SIG-M5 treated with dmso at 0.1 percent for 504 hours (cell line): ENCODE data around the gene HS3ST5.
"Not testable (repeated sequence)": the region's sequence is repeated elsewhere in the genome, so short reads cannot be mapped to it uniquely, and the experiment has no call there.

ENCODE experiments used
- DNase-seq: peaks from one replicate; lab custom pipeline; 2025; ENCODE audit not compliant: unreplicated experiment; lab: John Stamatoyannopoulos, UW

HS3ST5 gene

GRCh38 chr6:114280239-114280982 is 62.4 kb downstream of the HS3ST5 start:
- no peak for DNase-seq

DNA sequence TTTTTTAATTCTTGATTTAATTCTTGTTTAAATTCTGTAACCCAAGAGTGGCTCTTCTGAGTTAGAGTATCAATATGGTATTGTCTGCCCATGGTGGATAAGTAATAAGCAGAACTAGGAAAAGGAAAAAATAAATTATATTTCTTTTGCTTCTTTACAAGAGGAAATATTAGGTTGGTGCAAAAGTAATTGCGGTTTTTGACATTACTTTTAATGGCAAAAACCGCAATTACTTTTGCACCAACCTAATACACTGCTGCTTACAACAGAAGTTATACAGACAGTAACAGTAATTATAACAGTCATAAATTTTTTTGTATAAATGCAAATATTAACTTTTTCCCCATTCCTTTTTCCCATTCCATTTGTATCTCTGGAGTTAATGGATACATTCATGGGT is 65.6 kb downstream of the HS3ST5 start:
- DNase-seq = no peak

DNA sequence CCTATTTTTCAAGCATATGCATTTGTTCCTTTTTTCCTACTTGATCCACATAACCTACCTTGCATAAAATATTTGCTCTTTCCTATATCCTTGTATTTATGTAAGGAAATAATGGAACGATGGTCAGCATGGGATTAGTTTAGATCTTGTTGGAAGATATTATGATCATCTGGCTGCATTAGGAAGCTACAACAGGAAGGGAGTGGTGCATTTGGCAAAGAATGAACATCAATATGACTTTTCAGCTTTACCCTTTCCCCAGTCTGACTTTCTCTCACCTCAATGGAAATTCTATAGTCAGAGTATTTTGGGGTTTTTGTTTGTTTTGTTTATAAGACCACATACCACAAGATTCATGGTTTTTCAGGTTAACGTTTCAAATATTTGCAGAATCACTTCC is 66.0 kb downstream of the HS3ST5 start:
- no peak for DNase-seq

GRCh38 chr6:114274836-114275235 is 68.0 kb downstream of the HS3ST5 start:
- DNase-seq = no peak

GRCh38 chr6:114272582-114272981 is 70.2 kb downstream of the HS3ST5 start:
- DNase-seq = no peak

GRCh38 chr6:114271405-114271804 is 71.4 kb downstream of the HS3ST5 start:
- DNase-seq = no peak

- no peak for DNase-seq
Observed at GRCh38 chr6:114267897-114268296, 74.9 kb downstream of the HS3ST5 start.

GRCh38 chr6:114260810-114261209 is 82.0 kb downstream of the HS3ST5 start:
- no peak for DNase-seq

- DNase-seq = no peak
Observed at GRCh38 chr6:114258376-114258775, 84.4 kb downstream of the HS3ST5 start.

DNA sequence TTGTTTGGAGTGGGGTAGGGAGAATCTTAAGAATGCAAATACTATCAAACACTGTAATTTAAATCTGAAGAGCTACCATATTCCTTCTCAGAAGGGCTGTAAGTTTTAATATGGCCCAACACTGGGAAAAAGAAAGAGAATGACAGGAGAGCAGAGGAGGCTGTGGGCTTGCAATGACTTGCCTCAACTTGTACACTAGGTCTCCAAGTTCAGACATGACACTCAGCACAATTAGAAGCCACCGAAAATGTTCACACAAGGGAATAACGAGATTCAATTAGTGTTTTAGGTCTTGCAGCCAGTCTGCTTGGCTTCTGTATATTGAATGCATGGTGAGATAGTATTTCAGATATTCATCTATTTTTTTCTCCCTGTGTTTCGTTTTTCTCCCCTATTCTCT is 89.4 kb downstream of the HS3ST5 start:
- DNase-seq = no peak

GRCh38 chr6:114249522-114249921 is 93.3 kb downstream of the HS3ST5 start:
- no peak for DNase-seq

GRCh38 chr6:114247101-114247500 is 95.7 kb downstream of the HS3ST5 start:
- no peak for DNase-seq

DNA sequence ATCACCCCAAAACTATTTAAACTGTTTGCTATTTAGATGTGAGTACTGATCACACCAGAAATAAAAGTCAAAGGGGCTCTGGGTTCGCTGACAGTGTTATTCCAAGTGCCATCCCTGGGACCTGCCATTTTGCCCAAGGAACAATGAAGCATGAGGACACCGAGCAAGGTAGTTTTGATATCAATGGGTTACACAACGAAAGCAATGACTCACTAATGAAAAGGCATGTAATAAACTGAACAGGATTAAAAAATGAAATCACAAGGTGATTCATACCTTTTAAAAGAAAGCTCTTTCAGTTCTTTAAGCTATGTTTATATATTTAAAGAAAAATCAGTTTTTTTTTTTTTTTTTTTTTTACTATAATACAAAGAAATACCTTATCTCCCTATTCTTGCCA is 102.0 kb downstream of the HS3ST5 start:
- DNase-seq = no peak

GRCh38 chr6:114228675-114229074 is 114.1 kb downstream of the HS3ST5 start:
- no peak for DNase-seq

DNA sequence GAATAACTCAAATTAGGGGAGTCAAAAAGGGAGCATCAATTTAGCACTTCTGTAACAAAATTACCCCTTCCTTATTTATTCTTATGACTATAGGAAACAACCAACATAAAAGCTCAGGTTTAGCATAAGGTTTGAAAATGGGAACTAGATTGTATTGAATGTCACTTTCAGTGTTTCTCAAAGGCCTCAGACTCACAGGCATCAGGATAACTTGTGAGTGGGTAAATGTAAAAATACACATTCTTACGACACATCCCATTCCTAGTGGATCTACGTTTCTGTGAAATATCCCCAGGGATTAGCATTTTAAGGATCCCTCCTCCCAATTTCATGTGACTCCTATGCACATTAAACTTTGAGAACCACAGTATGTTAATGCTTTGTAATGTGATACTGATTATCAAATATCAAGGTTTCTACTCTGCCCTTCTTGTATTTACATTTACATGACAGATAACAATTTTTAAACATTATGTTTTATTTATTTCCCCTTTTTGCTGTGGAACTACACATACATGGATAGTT is 114.8 kb downstream of the HS3ST5 start:
- no peak for DNase-seq

- DNase-seq = no peak
Observed at GRCh38 chr6:114220241-114220640, 122.6 kb downstream of the HS3ST5 start.

GRCh38 chr6:114218437-114219340 is 124.1 kb downstream of the HS3ST5 start:
- DNase-seq = no peak

- not testable (repeated sequence) for DNase-seq
Observed at GRCh38 chr6:114217996-114218395, 124.8 kb downstream of the HS3ST5 start.

DNA sequence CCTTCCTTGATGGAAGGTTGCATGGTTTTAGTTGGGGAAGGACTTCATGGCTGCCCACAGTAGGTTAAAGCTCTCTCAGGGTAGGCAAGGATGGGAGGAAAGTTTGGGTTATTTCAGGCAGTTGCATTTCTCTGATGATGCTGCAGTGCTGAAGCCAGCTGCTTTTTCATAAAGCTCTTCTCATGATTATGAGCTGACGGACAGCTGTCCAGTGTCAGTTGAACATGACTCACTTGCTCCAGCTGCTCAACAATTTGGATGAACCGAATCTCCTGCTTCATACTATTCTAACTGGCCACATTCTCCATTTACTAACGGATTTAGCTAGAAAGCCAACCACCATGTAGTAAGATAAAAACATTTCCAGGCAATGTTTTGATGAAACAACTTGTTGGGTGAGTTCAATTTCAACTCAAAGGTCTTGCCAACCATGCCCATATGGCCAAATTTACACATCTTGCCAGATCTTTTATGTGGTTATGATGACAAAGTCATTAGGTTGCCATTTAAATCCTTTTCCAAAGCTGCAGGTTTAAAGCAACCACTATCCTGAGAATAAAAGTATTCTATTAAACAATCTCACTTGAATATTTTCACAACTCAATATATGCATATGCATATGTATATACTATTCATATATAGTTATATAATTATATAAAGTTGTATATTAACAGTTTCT is 125.9 kb downstream of the HS3ST5 start:
- no peak for DNase-seq

- no peak for DNase-seq
Observed at GRCh38 chr6:114210467-114210866, 132.4 kb downstream of the HS3ST5 start.

DNA sequence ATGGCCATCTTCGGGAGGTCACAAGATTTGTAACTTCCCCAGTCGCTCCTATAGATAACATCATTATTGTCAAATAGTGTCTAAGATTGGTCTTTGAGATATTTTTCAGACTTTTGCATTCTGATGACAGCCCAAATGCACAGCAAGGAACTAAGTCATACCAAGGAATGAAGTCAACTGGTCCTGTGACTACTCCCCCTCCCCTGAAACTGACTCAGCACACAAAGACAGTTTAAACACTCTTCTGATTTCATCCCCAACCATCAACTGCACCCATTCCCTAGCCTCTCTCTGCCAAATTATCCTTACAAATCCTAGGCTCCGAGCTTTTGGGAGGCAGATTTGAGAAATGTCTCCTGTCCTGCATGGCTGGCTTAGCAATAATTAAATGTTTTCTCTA is 139.4 kb downstream of the HS3ST5 start:
- DNase-seq = no peak
